COLO668 (cell line): ENCODE results near the gene CENPT.
"Not testable (repeated sequence)": the region's sequence is repeated elsewhere in the genome, so short reads cannot be mapped to it uniquely, and the experiment has no call there.

Source experiments
- DNase-seq: peaks from one replicate; lab custom pipeline; 2025; ENCODE audit not compliant: unreplicated experiment; lab: John Stamatoyannopoulos, UW

The CENPT gene

DNA sequence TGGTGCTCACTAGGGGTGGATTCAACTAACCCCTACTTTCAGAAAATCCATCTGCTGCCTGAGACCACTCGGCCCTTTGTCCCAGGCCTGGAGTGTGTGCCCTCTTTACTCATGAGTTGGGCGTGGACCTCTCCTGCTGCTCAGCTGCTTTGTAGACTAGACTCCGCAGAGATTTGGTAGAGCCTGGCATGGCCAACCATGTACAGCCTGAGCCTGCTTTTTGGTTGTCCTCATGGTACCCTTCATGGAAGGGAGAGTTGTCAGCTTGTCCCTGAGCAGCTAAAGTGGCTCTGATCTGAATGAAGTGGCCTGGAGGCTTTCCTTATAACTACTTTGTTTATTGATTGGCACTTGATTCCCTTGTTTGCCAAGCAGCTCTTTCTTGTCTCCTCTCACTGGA is 26.9 kb upstream of the CENPT start:
- no peak for DNase-seq

DNA sequence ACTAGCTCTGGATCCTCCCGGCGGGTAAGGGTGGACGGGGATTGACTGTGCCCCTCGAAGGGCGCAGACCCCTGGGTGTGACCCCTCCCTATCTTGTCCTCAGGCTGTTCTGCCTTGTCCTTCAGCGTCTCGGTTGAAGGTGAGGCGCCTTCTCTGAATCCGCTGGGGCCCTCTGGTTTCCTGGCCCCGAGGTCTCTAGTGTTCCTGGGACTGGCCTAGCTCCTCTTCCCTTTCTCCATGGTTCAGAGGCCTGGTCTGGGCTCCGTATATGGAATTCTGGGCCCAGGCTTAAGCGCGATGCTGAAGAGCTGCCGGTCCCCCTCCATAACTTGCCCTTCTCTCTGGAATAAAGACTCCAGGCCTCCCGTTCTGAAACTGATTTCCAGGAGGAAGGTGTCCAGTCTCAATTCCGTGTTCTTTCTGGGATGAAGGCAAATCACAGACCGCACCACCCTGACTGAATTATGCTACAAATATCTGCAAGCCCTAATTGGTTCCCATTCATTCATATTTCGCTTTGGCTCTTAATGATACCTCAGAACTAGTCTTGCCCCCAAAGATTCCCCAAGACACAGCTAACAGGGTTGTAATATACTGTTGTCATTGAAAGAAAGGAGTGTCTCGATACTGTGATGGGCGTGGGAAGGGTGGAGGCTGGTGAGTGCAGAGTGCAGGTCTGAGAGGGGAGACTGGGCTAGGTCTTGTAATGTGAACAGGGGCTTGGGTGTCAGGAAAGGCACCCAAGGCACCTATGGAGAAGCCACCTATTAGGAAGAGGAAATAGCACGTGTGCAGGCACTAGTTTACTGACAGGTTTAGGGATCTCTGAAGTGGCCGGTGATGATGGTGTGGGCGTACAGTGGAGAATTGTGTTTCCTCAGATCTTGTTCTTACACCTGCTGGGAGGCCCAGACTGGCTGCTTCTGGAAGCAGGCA is 26.2 kb upstream of the CENPT start:
- no peak for DNase-seq

DNA sequence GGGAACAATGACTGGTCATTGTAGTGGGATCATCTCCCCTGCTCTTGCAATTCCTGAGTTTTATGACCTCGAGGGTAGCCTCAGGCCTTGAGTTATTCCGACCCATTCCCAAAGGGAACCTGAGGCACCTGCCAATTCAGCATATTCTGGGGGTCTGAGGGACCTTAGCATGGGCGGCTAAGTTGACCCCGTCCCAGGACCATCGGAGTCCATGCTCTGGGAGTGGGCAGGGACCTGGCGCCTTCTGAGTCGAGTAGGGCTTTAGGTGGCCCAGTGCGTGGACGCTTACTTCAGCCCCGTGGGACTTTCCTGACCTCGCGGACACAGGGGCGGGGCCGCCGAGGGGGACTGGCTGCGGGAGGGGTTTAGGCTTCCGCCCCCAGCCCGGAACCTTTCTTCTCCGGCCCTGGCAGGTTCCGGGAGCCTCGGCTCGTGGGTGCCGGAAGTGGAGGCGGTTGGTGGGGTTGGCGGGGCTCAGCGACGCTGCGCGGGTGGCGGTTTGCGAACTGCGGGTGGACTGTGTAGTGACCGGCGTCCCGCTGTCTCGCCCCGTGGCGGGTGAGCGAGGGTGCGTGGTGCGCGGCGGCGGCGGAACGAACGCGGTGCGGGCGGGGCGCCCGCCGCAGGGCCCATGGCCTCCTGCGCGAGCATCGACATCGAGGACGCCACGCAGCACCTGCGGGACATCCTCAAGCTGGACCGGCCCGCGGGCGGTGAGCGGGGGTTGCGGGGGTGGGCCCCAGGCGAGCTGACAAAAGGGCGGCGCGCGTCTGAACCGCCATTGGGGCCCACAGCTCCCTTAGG is 25.3 kb upstream of the CENPT start, which contains the start of gene EDC4:
Gene EDC4, plus strand, starts transcription at position 422 of the 804 bp plus-strand sequence. Its CDS starts 210 bp downstream, at position 632.
- DNase-seq: peak; percentile 85

DNA sequence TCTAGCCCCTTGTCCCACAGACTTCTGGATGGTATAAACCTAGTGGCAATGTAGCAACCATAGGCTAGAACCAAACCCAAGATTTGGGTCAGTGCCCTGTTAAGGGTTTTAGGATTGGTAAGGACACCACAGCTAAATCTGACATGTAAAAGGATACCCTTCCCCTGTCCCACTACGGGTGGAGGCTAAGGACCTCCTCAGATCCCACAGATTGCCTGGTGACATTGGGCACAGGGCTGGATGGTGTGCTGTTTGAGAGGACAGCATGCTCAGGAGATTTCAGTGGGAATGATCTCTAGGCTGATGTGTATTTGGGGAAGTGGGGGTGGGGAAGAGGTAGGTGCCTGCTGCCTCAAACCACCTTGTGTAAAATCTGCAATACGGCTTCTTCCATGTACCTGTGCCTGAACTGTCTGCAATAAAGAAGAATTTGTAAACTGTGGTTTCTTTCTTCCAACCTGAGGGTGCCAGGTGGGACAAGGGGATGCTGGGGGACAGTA is 24.7 kb upstream of the CENPT start:
- DNase-seq: no peak

DNA sequence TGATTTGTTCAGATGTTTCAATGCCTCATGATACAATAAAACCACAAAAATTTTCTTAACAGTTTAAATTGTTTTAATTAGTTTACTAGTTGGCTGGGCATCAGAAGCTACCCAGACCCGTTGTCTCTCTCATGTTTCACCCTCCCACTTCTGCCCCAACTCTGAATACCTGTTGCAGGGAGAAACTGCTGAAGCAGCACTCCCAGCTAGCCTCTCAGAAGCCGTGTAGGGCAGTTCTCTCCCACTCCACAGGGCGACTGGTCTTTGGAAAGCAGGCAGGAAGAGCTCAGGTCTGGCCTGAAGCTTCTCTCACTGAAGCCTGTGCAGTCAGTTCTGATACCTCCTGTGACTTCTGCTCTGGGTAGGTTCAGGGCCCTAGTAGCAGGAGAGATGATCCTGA is 23.8 kb upstream of the CENPT start:
- no peak for DNase-seq

DNA sequence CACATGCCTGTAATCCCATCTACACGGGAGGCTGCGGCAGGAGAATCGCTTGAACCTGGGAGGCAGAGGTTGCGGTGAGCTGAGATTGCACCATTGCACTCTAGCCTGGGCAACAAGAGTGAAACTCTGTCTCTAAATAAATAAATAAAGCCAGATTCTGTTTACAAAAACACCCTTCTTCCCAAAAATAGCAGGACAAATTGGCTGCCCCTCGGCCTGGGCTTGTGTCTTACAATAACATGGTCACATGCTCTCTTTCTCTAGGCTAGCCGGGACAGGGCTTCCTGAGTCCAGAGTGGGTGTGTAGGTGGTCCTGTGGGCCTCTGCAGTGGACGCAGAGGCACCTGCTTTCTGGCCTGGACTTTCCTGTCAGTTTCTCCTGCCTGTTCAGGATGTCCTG is 22.2 kb upstream of the CENPT start:
- DNase-seq: no peak

DNA sequence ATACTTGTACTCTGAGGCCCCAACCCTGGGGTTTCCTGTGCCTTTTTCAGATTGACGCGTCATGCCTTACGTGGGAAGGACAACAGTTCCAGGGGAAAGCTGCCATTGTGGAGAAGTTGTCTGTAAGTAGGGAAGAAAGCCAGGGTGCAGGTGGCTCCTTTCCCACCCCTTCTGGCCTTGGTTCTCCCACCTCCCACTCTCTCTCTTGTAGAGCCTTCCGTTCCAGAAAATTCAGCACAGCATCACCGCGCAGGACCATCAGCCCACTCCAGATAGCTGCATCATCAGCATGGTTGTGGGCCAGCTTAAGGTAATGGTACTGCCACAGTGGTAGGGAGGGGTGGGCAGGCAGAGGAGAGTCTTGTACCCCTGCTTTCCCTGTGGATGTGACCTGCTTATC is 20.8 kb upstream of the CENPT start:
- no peak for DNase-seq

DNA sequence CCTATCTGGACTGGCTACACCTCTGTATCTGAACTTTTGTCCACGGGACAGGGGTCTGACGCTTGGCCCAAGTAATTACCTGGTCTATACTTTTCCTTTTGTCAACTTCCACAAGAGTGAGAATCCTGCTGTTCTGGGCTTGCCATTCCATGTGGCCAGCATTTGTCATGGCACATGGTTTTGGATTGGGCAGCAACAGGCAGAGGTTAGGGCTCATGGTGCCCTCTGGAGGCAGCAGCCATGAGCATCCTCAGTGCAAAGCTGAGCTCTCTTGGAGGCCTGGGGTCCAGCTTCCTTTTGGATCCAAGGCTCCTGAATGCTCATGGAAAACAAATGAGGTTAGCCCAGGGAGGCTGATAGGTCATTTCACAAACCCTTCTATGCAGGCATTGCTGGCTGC is 17.8 kb upstream of the CENPT start:
- DNase-seq: peak; percentile 47

DNA sequence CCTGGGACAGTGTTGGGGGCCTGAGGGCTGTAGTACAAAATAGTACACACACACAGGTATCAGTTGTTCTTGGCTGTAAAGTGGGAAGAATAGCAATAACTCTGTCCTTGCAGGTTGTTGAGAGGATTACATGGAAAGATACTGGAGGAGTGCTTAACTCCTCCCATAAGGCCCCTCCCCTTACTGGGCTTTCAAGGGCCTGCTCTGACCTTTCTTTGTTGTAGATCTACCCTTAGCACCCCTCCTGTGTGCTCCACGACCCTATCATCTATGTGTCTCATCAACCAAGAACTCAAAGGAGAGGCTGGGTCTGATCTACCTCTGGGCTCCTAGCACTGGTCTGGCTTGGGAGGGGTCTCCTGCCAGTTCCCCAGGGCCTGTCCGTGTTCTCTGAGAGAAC is 17.1 kb upstream of the CENPT start:
- DNase-seq: no peak

DNA sequence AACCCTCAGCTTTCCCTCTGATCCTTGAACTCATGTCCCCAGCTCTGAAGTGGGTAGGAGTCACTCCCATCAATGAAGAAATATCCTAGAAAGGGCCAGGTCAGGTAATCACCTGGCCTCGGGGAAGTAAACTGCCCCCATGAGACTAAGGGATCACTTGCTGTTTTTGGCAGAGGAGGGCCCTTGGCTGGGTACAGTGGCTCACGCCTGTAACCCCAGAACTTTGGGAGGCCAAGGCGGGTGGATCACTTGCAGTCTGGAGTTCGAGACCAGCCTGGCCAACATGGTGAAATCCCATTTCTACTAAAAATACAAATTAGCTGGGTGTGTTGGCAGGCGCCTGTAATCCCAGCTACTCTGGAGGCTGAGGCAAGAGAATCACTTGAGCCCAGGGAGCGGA is 16.6 kb upstream of the CENPT start:
- DNase-seq: not testable (repeated sequence)

DNA sequence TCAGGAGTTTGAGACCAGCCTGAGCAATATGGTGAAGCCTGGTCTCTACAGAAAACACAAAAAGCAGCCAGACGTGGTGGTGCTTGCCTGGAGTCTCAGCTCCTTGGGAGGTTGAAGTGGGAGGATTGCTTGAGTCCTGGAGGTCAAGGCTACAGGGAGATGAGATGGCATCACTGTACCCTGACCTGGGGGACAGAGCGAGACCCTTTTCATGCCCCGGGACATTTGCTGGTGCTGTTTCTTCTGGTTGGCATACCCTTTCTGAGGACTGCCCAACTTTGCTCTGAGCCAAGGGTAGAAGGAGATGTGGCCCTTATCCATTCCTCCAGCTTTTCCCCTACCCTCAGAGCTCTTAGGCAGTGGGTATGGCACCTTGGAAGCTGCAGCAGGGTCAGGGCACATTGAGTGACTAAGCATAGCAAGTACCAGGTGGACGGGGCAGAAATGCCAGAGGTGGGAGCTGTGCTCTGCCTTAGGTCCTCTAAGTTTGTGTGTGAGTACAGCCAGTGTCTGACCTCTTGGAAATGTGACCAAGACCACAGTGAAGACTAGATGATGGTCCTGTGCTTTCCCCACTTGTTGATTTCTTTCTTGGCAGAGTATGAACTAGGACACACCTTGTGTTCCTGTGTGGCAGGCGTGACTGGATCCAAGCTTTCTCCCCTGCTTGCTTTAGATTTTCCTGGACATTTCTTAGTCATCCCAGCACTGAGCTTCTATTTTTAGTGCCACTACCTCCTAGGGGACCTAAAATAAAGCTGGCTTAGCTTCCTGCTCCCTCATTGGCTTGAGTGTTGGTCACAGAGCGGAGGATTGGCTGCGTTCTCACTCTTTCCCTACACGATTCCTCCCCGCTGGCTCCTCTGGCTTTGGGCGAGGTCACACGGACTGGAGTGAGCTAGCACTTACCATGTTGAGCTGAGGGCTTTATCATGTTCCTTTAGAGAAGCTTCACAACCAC is 15.4 kb upstream of the CENPT start:
- DNase-seq: no peak

DNA sequence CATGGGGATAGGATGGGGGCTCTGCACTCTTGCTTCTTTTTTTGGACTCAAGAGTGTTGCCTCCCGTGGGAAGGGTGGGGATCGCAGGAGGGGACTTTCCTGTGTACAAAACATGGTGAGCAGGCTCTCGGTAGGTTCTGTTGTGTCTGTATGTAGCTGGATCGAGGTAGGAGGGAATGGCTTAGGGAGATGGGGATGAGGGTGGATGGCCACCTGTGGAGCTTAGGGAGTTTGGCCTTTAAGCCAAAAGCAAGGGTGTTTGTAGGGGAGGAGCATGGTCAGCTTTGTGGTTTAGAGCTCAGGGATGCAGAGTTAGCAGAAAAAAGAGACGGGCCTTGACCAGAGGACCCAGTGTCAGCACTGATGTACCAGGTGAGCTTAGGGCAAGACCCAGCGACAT is 14.4 kb upstream of the CENPT start:
- DNase-seq: no peak

DNA sequence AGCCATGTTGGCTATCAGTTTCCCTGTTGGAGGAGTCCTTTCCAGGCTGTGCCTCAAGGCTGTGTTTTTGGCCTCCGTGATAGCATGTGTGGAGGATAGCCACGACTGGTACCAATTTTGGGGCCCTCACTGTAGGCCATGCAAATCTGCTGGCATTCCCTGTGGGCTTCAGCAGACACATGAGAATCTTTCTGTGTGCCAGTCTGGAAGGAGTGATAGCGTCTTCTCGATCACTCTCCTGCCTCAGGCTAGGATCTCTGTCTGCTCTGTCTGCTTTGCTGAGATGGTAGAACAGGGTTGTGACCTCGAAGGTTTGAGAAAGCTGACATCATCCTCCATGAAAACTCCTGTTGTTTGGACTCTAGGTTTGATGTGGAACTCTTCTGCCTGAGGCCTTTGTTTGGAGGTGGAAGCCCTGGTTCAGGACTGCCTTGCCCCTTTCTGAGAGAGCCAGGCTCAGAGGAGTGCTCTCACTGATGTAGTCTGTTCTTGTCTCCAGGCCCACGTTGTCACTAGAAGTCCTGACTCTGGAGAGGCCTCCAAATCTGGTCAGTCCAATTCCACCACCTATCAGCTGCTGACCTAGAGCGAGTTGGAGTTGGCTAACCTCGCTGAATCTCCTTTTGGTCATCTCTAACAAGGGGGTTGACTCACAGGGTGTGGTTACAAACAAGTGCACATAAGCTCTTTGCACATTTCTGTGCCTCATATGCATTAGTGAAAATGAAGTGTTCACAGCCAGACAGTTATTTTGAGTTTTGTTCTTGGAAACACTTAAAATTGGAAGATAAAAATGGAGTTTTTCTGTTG is 13.3 kb upstream of the CENPT start:
- no peak for DNase-seq

DNA sequence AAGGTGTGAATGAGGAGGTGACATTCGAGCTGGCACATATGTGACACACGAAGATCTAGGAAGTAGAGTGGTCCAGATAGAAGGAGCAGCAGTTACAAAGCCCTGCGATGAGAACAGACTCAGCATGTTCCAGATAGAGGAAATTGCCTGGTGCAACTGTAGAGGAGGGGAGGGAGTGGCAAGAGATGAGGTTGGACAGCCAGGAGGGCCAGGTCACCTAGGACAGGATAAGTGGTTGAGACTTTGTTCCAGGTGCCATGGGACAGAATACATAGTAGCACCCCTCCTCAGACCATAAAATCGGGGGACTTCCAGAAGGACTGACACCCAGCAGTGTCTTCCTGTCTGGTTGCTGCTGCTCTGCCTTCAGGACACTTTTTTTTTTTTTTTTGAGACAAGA is 11.0 kb upstream of the CENPT start:
- DNase-seq: no peak

DNA sequence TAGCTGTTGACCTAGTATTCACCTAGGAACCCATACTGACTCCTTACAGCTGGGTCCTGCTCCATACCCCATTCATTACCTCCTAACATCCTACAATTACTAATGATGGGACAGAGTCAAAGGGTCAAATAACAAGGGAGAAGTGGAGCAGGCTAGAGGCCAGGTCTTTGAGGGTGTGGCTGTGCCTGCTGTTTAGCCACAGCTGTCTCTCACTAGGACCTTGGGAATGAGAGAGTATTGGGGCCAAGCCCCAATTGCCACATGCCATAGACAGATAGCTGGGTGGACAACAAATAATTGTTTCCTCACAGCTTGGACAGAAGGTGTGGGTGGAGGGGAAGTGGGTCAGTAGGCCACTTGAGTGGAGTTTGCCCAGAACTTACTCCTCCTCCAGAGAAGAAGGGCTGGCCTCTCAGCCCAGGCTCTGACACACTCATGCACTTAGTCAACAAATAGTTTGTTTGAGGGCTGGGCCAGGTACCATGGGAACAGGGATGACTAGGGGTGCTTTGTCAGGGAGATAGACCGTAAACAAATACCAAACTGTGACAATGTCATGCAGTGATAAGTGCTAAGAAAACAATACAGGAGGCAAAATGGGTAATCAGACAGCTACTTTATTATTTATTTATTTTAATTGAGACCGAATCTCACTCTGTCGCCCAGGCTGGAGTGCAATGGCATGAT is 10.2 kb upstream of the CENPT start:
- DNase-seq: peak; percentile 88

DNA sequence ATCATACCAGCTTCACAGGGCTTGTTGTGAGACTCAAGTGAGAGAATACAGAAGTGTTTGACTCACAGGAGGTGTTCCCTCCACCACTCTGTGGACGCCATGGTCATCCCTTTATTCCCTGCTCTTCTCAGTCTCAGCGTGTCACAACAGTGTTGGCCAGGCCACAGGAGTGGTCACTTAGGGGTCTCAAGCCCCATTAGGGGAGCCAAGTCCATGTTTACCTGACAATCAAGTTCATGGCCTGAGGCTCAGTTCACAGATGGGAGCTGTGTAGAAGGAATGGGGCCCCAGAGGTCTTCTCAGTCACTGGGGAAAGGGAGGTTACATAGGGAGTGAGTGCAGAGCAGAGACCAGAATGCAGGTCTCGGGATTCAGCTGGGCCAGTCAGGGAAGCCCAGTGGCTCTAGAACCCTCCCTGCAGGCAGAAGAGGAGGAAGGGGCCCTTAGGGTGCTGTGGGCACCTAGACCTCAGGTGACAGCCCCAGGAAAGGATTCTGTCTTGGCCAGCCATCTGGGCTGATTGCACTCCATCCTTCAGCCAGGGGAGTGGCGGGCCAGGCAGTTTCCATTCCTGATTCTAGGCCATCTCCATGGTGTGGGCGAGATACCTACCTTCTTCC is 9.5 kb upstream of the CENPT start:
- DNase-seq: no peak

DNA sequence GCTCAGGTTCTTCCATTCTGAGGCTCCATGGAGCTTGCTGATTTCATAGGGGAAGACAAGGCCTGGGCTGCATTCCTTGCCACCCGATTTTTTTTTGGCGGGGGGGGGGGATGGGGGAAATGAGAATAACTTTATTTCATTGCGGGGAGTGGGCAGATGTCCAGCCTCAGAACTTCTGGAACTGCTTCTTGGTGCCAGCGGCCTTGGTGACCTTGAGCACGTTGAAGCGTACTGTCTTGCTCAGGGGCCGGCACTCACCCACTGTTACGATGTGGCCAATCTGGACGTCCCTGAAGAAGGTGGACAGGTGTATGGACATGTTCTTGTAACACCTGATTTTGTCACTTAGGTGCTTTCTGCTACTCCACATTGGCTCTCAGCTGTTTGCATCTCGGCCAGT is 8.3 kb upstream of the CENPT start:
- DNase-seq: no peak

DNA sequence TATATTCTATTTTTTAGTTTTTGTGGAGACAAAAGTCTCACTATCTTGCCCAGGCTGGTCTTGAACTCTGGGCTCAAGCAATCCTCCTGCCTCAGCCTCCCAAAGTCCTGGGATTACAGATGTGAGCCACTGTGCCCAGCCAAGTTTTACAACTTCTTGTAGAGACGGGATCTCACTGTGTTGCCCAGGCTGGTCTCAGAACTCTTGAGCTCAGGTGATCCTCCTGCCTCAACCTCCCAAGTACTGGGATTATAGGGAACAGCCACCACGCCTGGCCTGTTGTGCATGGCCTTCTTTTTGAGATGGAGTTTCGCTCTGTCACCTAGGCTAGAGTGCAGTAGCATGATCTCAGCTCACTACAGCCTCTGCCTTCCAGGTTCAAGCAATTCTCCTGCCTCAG is 6.2 kb upstream of the CENPT start:
- DNase-seq: no peak

DNA sequence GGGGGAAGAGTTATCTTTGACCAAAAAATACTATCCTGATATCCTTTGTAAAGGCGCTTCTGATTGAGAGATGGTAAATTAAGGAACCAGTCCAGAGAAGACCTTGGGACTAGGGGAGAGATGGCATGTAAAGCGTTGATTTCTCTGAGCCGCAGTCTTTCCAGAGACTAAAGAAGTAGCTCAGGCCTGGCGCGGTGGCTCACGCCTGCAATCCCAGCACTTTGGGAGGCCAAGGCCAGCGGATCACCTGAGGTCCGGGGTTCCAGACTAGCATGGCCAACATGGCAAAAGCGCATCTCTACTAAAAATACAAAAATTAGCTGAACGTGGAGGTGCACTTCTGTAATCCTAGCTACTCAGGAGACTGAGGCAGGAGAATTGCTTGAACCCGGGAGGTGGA is 625 bp upstream of the CENPT start:
- DNase-seq: no peak
